SU-DHL-6 (cell line): ENCODE results near the gene TMCO4.

Experiments used
- CTCF ChIP-seq: fragments of 200-600 bp; sonication (generic); IDR thresholded peaks from one replicate; pipeline ENCODE4 v1.5.1; 2017; ENCODE audit warnings: antibody characterized with exemption, mild to moderate bottlenecking, low read length, moderate library complexity; ENCODE audit not compliant: insufficient read depth, poor library complexity, severe bottlenecking
- EZH2phosphoT487 ChIP-seq: fragments of 200-600 bp; sonication (generic), shearing (Covaris generic); conservative IDR thresholded peaks from 2 replicates; pipeline ENCODE4 v1.6.1; 2018; ENCODE audit warnings: mild to moderate bottlenecking, antibody characterized with exemption, low read length, moderate library complexity, mixed read lengths

DNA sequence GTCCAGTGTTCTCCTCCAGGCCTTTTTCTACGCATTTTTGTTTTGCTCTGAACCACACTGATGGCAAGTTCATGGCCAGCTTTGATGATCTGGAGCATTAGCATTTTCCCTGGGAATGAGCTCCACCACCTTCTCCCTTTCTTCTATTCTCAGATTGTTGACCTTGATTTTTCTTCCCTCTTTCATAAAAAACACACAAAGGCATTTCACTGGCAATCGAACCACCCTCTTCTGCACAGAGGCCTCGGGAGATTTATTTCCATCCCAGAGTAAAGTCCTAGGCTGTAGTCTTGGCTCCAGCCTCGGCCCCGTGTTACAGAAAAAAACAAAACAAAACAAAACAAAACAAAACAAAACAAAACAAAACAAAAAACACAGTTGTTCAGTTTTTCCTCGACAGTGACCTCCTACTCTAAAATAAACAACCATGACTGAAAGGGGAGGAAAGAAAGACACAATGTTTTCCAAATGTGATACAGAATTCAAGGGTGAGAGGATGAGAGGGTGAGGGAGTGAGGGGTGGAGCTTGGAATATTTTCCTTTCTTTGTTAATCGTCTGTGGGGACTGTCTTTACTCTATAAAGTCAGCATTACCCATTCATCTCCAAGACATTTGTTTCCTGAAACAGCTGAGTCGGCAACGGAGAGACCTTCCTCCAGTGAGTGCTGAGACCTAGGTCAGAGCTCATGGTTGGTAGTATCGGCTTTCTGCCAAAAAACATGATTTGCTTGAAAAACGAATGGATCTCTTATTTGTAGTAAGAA is 45.2 kb upstream of the TMCO4 start:
- no peak for TF ChIP-seq CTCF
- no peak for TF ChIP-seq EZH2phosphoT487
